Stimulated activated CD4-positive, alpha-beta T cell treated with anti-CD3 and anti-CD28 coated beads, Interleukin-4, amount 100 ng/mL, for 1 hour (primary cell): ENCODE data around the gene CX3CL1.

Source experiments
- DNase-seq: peaks from one replicate; pipeline ENCODE4 v3.0.0-alpha.2; 2020

Gene CX3CL1

DNA sequence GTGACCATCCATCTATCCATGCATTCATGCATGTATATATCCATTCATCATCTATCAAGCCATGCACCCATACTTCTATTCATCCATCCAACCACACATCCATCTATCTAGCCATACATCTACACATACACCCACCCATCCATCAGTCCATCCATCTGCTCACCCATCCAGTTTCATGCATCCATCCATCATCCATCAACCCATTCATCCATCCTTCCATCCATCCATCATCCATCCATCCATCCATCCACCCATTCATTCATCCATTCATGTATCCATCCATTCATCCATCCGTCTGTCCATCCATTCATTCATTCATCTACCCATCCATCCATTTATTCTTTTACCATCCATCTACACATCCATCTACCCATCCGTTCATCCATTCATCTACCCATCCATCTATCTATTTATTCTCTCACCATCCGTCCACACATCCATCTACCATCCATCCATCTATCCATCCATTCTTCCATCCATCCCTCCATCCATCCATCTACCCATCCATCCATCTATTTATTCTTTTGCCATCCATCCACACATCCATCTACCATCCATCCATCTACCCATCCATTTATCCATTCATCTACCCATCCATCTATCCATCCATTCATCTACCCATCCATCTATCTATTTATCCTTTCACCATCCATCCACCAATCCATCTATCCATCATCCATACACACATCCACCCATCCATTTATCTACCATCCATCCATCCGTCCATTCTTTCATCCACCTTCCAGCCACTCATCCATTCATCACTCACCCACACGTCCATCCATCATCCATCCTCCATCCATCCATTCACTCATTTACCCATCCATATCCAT, 35.4 kb downstream of the CX3CL1 start:
- no peak for DNase-seq

DNA sequence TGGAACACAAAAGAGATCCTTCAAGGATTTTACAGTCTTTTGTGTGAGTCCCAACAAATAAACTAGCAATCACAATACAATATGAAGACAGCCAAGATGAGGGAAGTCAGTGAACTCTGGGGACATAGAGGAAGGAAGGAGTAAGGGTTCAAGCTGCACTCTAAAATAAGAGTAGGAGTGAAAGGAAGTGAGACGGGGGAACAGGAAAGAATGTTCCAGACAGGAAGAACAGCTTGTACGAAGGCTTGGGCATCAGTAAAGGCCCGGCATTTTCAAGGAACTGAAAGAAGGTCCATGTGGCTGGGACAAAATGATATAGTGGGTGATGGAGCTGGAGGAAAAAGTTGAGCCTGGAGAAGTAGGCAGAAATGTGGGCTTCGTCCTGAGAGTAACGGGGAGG, 36.8 kb downstream of the CX3CL1 start:
- no peak for DNase-seq

DNA sequence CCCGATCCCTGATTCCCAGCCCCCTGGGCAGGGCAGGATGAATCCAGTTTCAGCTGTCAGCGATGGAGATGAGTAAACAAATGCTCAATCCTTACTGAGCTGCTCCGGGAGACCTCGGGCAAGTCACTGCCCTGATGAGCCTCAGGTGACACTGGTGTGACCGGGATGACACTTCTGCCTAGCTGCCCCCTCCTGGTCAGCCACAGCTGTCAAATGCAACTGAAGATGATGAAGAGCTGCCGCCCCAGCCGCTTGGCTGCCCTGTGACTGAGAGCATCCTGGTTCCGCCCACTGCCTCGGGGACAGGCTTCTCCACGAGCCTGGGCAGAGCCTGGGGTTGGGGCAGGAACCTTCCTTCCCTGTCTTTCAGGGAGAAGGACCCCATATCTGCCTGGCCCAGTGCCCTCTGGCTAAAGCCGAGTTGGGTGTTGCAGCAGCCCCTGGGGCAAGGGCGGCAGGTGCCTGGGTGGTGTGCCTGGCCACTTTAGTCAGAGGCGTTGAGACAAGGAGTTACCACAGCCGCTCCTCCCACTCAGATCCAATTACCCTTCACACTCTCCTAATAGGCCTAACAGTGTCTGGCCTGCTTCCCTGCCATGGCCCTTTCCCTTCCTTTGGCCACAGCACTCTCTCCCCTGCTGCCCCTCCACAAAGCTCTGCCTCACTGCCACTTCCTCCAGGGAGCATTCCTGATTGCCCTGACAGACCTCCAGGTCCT, 37.7 kb downstream of the CX3CL1 start:
- no peak for DNase-seq

GRCh38 chr16:57411362-57411976, 39.2 kb downstream of the CX3CL1 start:
- DNase-seq: no peak

DNA sequence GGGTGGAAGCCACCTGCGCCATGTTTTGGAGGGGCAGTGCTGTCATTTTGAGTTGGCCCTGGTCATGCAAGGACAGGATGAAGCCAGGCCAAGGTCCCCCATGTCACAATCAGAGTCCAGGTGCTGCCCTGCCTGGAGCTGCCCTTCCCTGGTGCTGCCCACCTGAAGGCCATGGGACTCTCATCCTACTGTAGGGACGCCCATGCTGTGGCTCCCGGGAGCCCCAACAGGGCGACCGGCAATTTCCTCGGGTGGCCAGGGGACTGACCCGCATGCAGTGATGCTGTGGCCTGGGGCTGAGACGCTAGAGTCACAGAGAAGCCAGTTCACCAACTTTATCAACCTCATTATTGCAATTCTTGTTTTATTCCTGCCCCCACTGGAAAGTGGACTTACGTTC, 40.3 kb downstream of the CX3CL1 start:
- DNase-seq: no peak

DNA sequence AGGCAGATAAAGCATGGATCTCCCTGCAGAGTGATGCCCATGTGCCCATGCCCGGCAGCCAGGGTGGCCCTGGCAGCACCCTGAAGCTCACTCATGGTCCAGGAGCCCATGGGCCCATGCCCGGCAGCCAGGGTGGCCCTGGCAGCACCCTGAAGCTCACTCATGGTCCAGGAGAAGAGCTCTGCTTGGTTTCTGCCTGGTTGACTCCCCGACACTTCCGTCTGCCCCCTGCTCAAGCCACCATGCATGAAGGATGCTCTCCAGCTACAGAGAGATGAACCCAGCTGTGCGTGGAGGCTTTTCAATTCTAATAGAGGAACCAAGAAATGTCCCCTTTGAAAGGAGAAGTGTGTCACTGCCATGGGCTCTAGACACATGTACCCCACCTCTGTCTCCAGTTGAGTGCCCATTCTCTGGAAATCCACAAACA, 41.0 kb downstream of the CX3CL1 start:
- DNase-seq: no peak

GRCh38 chr16:57413733-57414132, 41.4 kb downstream of the CX3CL1 start:
- no peak for DNase-seq

DNA sequence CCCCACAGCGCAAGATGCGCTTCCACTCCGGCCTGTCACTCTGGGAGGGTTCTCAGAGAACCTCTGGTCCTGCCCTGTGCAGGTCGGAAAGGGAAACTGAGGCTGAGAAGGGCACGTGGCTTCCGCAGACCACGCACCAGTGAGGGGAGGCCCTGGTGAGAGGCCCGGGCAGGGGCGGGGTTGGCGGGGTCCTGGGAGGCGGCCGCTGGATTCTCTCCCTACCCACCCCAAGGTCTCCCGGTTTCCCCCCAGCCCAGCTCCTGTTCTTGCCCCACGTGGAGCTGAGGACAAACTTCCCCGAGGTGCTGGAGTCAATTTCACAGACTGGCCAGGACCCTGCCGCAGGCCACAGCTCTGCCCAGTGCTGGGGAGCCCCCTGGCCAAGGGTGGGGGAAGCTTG, 43.8 kb downstream of the CX3CL1 start:
- DNase-seq: no peak

- DNase-seq: no peak
These were observed 47.2 kb downstream of the CX3CL1 start for GRCh38 chr16:57419506-57419905.

DNA sequence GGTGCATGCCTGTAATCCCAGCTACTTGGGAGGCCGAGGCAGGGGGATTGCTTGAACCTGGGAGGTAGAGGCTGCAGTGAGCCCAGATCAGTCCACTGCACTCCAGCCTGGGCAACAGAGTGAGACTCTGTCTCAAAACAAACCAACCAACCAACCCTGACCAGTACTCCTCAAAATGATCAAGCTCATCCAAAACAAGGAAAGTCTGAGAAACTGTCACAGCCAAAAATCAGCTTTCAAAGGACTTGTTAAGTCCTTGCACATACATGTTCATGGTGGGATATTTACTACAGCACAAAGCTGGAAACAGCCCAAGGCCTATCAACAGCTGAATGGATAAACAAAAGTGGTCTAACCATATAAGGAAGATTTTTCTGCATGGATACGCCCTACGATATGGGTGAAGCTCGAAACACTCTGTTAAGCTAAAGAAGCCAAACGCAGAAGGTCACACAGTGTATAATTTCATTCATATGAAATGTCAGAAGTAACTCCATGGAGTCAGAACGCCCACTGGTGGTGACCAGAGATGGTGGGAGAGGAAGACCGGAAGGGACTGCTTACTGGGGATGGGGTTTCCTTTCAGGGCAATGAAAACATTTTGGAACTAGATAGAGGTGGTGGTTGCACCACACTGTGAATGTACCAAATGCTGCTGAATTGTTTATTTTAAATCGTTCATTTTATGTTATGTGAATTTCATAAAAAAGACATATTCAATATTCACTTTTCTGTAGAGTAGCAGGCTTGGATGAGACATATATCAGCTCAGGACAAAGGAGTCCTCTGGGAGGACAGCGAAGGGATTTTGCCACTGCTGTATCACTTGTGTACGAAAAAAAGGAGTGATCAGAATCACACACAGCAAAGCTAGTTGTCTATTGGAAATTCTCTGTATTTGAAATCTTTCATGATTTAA, 50.0 kb downstream of the CX3CL1 start:
- no peak for DNase-seq

DNA sequence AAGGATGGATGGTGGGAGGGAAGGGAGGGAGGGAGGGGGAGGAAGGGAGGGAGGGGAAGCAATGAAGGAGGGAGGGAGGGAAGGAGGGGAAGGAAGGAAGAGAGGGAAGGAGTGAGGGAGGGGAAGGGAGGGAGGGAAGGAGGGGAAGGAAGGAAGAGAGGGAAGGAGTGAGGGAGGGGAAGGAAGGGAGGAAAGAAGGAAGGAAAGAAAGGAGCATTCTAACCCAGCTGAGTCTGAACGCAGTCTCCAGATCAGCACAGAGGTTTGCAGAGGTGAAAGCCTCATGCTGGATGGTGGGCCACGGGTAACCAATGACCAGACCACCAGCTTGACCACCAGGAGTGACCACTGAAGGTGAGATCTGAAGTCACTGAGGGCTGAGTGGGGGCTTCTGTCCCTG, 50.9 kb downstream of the CX3CL1 start:
- DNase-seq: no peak

GRCh38 chr16:57424583-57424982, 52.3 kb downstream of the CX3CL1 start:
- DNase-seq: no peak

DNA sequence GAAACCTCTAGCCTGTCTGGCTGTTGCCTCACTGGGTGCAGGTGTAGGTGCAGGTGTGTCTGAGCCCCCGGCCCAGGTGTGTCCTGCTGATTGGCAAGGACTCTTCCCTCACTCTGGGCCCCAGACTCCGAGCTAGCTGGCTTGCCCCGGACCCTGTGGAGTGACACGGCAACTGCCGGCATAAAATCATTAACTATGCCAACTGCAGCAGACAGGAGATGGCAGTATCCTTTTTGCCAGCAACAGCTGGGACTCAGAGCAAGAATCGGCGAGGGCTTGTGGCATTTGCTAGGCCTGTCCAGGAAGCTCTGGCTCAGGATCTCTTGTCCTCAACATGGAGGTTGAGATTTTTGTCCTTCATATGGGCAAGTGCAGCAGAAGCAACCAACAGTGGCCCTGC, 54.1 kb downstream of the CX3CL1 start:
- DNase-seq: no peak

DNA sequence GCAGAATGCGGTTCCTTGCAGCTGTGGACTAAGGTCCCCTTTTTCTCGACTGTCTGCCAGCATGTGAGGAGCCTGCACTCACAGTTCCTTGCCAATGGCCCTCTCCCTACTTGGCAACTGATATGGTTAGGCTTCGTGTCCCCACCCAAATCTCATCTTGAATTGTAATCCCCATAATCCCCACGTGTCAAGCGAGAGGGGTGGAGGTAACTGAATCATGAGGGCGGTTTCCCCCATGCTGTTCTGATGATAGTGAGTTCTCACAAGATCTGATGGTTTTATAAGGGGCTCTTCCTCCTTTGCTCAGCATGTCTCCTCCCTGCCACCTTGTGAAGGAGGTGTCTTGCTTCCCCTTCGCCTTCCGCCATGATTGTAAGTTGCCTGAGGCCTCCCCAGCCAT, 55.0 kb downstream of the CX3CL1 start:
- no peak for DNase-seq

GRCh38 chr16:57427824-57428223, 55.5 kb downstream of the CX3CL1 start:
- DNase-seq: no peak

GRCh38 chr16:57430955-57431354, 58.7 kb downstream of the CX3CL1 start:
- no peak for DNase-seq

DNA sequence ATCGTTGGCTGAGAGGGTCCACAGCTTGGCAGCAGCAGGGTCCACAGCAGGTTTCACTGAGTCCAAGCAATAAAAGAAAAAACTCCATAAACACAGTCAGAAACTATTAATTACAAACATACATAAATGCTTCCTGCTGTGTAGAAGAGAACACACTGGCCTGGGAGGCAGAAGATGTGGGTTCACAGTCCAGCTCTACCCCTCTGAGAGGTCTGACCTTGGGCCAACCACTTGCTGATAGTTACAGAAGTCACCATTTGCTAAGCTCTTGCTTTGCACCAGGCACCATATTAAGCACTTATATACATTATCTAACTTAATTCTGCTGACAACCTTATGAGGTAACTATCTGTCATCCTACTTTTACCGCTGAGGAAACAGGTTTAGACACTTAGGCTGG, 60.2 kb downstream of the CX3CL1 start:
- no peak for DNase-seq

DNA sequence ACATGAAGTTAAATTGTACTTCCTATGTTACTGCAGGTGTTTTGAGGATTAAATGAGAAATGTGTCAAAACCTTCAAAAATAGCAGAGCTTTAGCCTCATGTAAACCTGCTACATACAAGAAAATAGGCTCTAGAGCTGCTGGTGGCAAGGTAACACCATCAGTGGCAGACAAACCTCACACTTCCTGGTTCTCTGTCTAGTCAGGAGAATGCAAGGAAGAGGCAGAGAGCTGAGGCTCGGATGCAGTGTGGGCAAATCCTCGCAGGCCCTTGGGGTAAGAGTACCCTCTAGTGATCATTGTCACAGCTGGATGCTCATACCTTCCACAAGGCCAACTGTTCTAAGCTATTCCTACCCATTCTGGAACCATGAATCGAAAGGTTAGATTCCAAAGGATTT, 60.7 kb downstream of the CX3CL1 start:
- no peak for DNase-seq

GRCh38 chr16:57434003-57434402, 61.7 kb downstream of the CX3CL1 start:
- DNase-seq: no peak
